ENCODE data around the gene PRRX1.

Gene PRRX1

GRCh38 chr1:170758992-170759391, 95.1 kb downstream of the PRRX1 start:
- no peak overlapping the region for H3K27ac ChIP-seq (ENCODE audit: low read depth, low read length)
- DNase-seq, result no peak
- H3K4ac ChIP-seq (ENCODE audit: low read depth, low read length), result no peak overlapping the region
- H3K79me1 ChIP-seq (ENCODE audit: low read length), result no peaks in the 10 kb centered on the region
- H3K4me3 ChIP-seq (ENCODE audit: low read length), result no peak overlapping the region
- H3K56ac ChIP-seq (ENCODE audit: low read length), result no peak overlapping the region
- no peaks in the 10 kb centered on the region for H3K36me3 ChIP-seq (ENCODE audit: control insufficient read depth, insufficient read depth, low read length)
- H3K27me3 ChIP-seq (ENCODE audit: insufficient read depth, low read length, poor library complexity), result no peaks in the 10 kb centered on the region
- no peak overlapping the region for H2AK5ac ChIP-seq (ENCODE audit: low read length)
- H3K9ac ChIP-seq (ENCODE audit: low read length), result no peak overlapping the region
- no peaks in the 10 kb centered on the region for H3K79me2 ChIP-seq (ENCODE audit: control insufficient read depth, insufficient read depth, low read length)
- no peak overlapping the region for H4K5ac ChIP-seq (ENCODE audit: low read length)
- no peak overlapping the region for H3K18ac ChIP-seq (ENCODE audit: low read length)
- H2BK15ac ChIP-seq (replicated peaks; ENCODE audit: low read depth), result no peak overlapping the region
- no peak overlapping the region for H3K23ac ChIP-seq (ENCODE audit: low read length)
- no peak overlapping the region for H2BK120ac ChIP-seq (ENCODE audit: low read depth, low read length)
- H3K4me1 ChIP-seq (ENCODE audit: control insufficient read depth, low read depth, low read length), result no peaks in the 10 kb centered on the region
- H3K4me2 ChIP-seq (ENCODE audit: low read length), result no peak overlapping the region
- H4K8ac ChIP-seq (ENCODE audit: low read depth, low read length), result no peak overlapping the region
- no peak overlapping the region for H2BK5ac ChIP-seq (ENCODE audit: low read length)
- no CpG with 5 or more reads among the region's 2 CpGs for WGBS (ENCODE audit: extremely low coverage, insufficient coverage, low lambda C conversion rate)

- Histone ChIP-seq H3K27me3 (ENCODE audit: insufficient read depth, low read length, poor library complexity) (no peaks in the 10 kb centered on the region), H3K36me3 (ENCODE audit: control insufficient read depth, insufficient read depth, low read length) (no peaks in the 10 kb centered on the region), H2BK120ac (ENCODE audit: low read depth, low read length) (no peak overlapping the region), H3K18ac (ENCODE audit: low read length) (no peak overlapping the region), H4K8ac (ENCODE audit: low read depth, low read length) (no peak overlapping the region), H3K4me1 (ENCODE audit: control insufficient read depth, low read depth, low read length) (no peaks in the 10 kb centered on the region), H3K4ac (ENCODE audit: low read depth, low read length) (no peak overlapping the region), H3K9ac (ENCODE audit: low read length) (no peak overlapping the region), H3K4me2 (ENCODE audit: low read length) (no peak overlapping the region), H2BK15ac (replicated peaks; ENCODE audit: low read depth) (no peak overlapping the region), H3K23ac (ENCODE audit: low read length) (no peak overlapping the region), H4K5ac (ENCODE audit: low read length) (no peak overlapping the region), H3K79me1 (ENCODE audit: low read length) (no peaks in the 10 kb centered on the region), H2BK5ac (ENCODE audit: low read length) (no peak overlapping the region), H2AK5ac (ENCODE audit: low read length) (no peak overlapping the region), H3K79me2 (ENCODE audit: control insufficient read depth, insufficient read depth, low read length) (no peaks in the 10 kb centered on the region), H3K27ac (ENCODE audit: low read depth, low read length) (no peak overlapping the region), H3K56ac (ENCODE audit: low read length) (no peak overlapping the region), H3K4me3 (ENCODE audit: low read length) (no peak overlapping the region)
- no CpG with 5 or more reads among the region's 1 CpG for WGBS (ENCODE audit: extremely low coverage, insufficient coverage, low lambda C conversion rate)
- DNase-seq, result no peak
These were observed 101.3 kb downstream of the PRRX1 start for GRCh38 chr1:170765279-170765678.

GRCh38 chr1:170765712-170766330, 101.9 kb downstream of the PRRX1 start:
- no peaks in the 10 kb centered on the region for H3K4me1 ChIP-seq (ENCODE audit: control insufficient read depth, low read depth, low read length)
- no peak overlapping the region for H2AK5ac ChIP-seq (ENCODE audit: low read length)
- H3K36me3 ChIP-seq (ENCODE audit: control insufficient read depth, insufficient read depth, low read length), result no peaks in the 10 kb centered on the region
- no peak overlapping the region for H2BK5ac ChIP-seq (ENCODE audit: low read length)
- no peak overlapping the region for H3K56ac ChIP-seq (ENCODE audit: low read length)
- peak; percentile 11 for DNase-seq
- no peaks in the 10 kb centered on the region for H3K27me3 ChIP-seq (ENCODE audit: insufficient read depth, low read length, poor library complexity)
- no peak overlapping the region for H3K4me2 ChIP-seq (ENCODE audit: low read length)
- H3K27ac ChIP-seq (ENCODE audit: low read depth, low read length), result no peak overlapping the region
- no peak overlapping the region for H3K4me3 ChIP-seq (ENCODE audit: low read length)
- no peak overlapping the region for H2BK120ac ChIP-seq (ENCODE audit: low read depth, low read length)
- no peaks in the 10 kb centered on the region for H3K79me2 ChIP-seq (ENCODE audit: control insufficient read depth, insufficient read depth, low read length)
- no peaks in the 10 kb centered on the region for H3K79me1 ChIP-seq (ENCODE audit: low read length)
- no CpG with 5 or more reads among the region's 10 CpGs for WGBS (ENCODE audit: extremely low coverage, insufficient coverage, low lambda C conversion rate)
- no peak overlapping the region for H3K9ac ChIP-seq (ENCODE audit: low read length)
- H4K5ac ChIP-seq (ENCODE audit: low read length), result no peak overlapping the region
- no peak overlapping the region for H3K4ac ChIP-seq (ENCODE audit: low read depth, low read length)
- H3K23ac ChIP-seq (ENCODE audit: low read length), result no peak overlapping the region
- no peak overlapping the region for H2BK15ac ChIP-seq (replicated peaks; ENCODE audit: low read depth)
- no peak overlapping the region for H4K8ac ChIP-seq (ENCODE audit: low read depth, low read length)
- no peak overlapping the region for H3K18ac ChIP-seq (ENCODE audit: low read length)

- H3K4me2 ChIP-seq (ENCODE audit: low read length), result no peak overlapping the region
- H3K4me3 ChIP-seq (ENCODE audit: low read length), result no peak overlapping the region
- no peak overlapping the region for H3K18ac ChIP-seq (ENCODE audit: low read length)
- H2BK15ac ChIP-seq (replicated peaks; ENCODE audit: low read depth), result no peak overlapping the region
- H4K5ac ChIP-seq (ENCODE audit: low read length), result no peak overlapping the region
- no peak overlapping the region for H3K56ac ChIP-seq (ENCODE audit: low read length)
- no peaks in the 10 kb centered on the region for H3K79me2 ChIP-seq (ENCODE audit: control insufficient read depth, insufficient read depth, low read length)
- H3K79me1 ChIP-seq (ENCODE audit: low read length), result no peaks in the 10 kb centered on the region
- no peaks in the 10 kb centered on the region for H3K36me3 ChIP-seq (ENCODE audit: control insufficient read depth, insufficient read depth, low read length)
- H4K8ac ChIP-seq (ENCODE audit: low read depth, low read length), result no peak overlapping the region
- H2BK120ac ChIP-seq (ENCODE audit: low read depth, low read length), result no peak overlapping the region
- no peak overlapping the region for H2AK5ac ChIP-seq (ENCODE audit: low read length)
- no peaks in the 10 kb centered on the region for H3K27me3 ChIP-seq (ENCODE audit: insufficient read depth, low read length, poor library complexity)
- H3K23ac ChIP-seq (ENCODE audit: low read length), result no peak overlapping the region
- H3K4ac ChIP-seq (ENCODE audit: low read depth, low read length), result no peak overlapping the region
- H3K9ac ChIP-seq (ENCODE audit: low read length), result no peak overlapping the region
- DNase-seq, result peak; percentile 20
- no peak overlapping the region for H3K27ac ChIP-seq (ENCODE audit: low read depth, low read length)
- WGBS (ENCODE audit: extremely low coverage, insufficient coverage, low lambda C conversion rate), result no CpG with 5 or more reads among the region's 1 CpG
- no peak overlapping the region for H2BK5ac ChIP-seq (ENCODE audit: low read length)
- no peaks in the 10 kb centered on the region for H3K4me1 ChIP-seq (ENCODE audit: control insufficient read depth, low read depth, low read length)
These were observed 105.0 kb downstream of the PRRX1 start for GRCh38 chr1:170768929-170769328.

- Histone ChIP-seq H2BK15ac (replicated peaks; ENCODE audit: low read depth) (no peak overlapping the region), H2AK5ac (ENCODE audit: low read length) (no peak overlapping the region), H3K4me2 (ENCODE audit: low read length) (no peak overlapping the region), H3K56ac (ENCODE audit: low read length) (no peak overlapping the region), H3K79me2 (ENCODE audit: control insufficient read depth, insufficient read depth, low read length) (no peaks in the 10 kb centered on the region), H4K8ac (ENCODE audit: low read depth, low read length) (no peak overlapping the region), H3K27me3 (ENCODE audit: insufficient read depth, low read length, poor library complexity) (no peaks in the 10 kb centered on the region), H3K4ac (ENCODE audit: low read depth, low read length) (no peak overlapping the region), H3K23ac (ENCODE audit: low read length) (no peak overlapping the region), H3K9ac (ENCODE audit: low read length) (no peak overlapping the region), H3K4me3 (ENCODE audit: low read length) (no peak overlapping the region), H4K5ac (ENCODE audit: low read length) (no peak overlapping the region), H2BK5ac (ENCODE audit: low read length) (no peak overlapping the region), H3K4me1 (ENCODE audit: control insufficient read depth, low read depth, low read length) (no peaks in the 10 kb centered on the region), H3K36me3 (ENCODE audit: control insufficient read depth, insufficient read depth, low read length) (no peaks in the 10 kb centered on the region), H3K27ac (ENCODE audit: low read depth, low read length) (no peak overlapping the region), H3K79me1 (ENCODE audit: low read length) (no peaks in the 10 kb centered on the region), H3K18ac (ENCODE audit: low read length) (no peak overlapping the region), H2BK120ac (ENCODE audit: low read depth, low read length) (no peak overlapping the region)
- no peak for DNase-seq
- WGBS (ENCODE audit: extremely low coverage, insufficient coverage, low lambda C conversion rate), result no CpG with 5 or more reads among the region's 1 CpG
These were observed 105.8 kb downstream of the PRRX1 start for GRCh38 chr1:170769691-170770090.

- H2AK5ac ChIP-seq (ENCODE audit: low read length), result no peak overlapping the region
- no peaks in the 10 kb centered on the region for H3K36me3 ChIP-seq (ENCODE audit: control insufficient read depth, insufficient read depth, low read length)
- H4K8ac ChIP-seq (ENCODE audit: low read depth, low read length), result no peak overlapping the region
- H3K79me2 ChIP-seq (ENCODE audit: control insufficient read depth, insufficient read depth, low read length), result no peaks in the 10 kb centered on the region
- H3K4me2 ChIP-seq (ENCODE audit: low read length), result no peak overlapping the region
- H4K5ac ChIP-seq (ENCODE audit: low read length), result no peak overlapping the region
- no peak overlapping the region for H2BK120ac ChIP-seq (ENCODE audit: low read depth, low read length)
- DNase-seq, result no peak
- no peak overlapping the region for H2BK5ac ChIP-seq (ENCODE audit: low read length)
- no peak overlapping the region for H3K56ac ChIP-seq (ENCODE audit: low read length)
- no peak overlapping the region for H3K18ac ChIP-seq (ENCODE audit: low read length)
- no peaks in the 10 kb centered on the region for H3K79me1 ChIP-seq (ENCODE audit: low read length)
- no peak overlapping the region for H3K9ac ChIP-seq (ENCODE audit: low read length)
- no peaks in the 10 kb centered on the region for H3K27me3 ChIP-seq (ENCODE audit: insufficient read depth, low read length, poor library complexity)
- no peak overlapping the region for H3K4me3 ChIP-seq (ENCODE audit: low read length)
- H3K4me1 ChIP-seq (ENCODE audit: control insufficient read depth, low read depth, low read length), result no peaks in the 10 kb centered on the region
- no peak overlapping the region for H3K23ac ChIP-seq (ENCODE audit: low read length)
- no peak overlapping the region for H3K4ac ChIP-seq (ENCODE audit: low read depth, low read length)
- no peak overlapping the region for H3K27ac ChIP-seq (ENCODE audit: low read depth, low read length)
- H2BK15ac ChIP-seq (replicated peaks; ENCODE audit: low read depth), result no peak overlapping the region
These were observed 106.3 kb downstream of the PRRX1 start for GRCh38 chr1:170770254-170770653.
